ENCODE measurements around the gene VASP. TPM values are rescaled to one million over a fixed set of nuclear protein-coding genes. Genes with fewer than 3 reads are reported as not detected.

The VASP gene
- total and polyA plus RNA-seq, 9 of the 15 experiments (the other 6 are each of a cell fraction or from before 2014, with no cell fraction given), result 16.7 to 261 (median 112) TPM

- TF ChIP-seq, protein P1, sequence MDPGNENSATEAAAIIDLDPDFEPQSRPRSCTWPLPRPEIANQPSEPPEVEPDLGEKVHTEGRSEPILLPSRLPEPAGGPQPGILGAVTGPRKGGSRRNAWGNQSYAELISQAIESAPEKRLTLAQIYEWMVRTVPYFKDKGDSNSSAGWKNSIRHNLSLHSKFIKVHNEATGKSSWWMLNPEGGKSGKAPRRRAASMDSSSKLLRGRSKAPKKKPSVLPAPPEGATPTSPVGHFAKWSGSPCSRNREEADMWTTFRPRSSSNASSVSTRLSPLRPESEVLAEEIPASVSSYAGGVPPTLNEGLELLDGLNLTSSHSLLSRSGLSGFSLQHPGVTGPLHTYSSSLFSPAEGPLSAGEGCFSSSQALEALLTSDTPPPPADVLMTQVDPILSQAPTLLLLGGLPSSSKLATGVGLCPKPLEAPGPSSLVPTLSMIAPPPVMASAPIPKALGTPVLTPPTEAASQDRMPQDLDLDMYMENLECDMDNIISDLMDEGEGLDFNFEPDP (CRISPR knock-in tag; IDR thresholded peaks at IDR 0.05), result no peak
- no peak for TF ChIP-seq NFE2 (IDR thresholded peaks at IDR 0.05; ENCODE audit: low read depth)
- 0 out of 2 replicates have a peak, but pooled peaks have one; percentile 34 for TF ChIP-seq MAX (CRISPR knock-in tag; IDR thresholded peaks at IDR 0.05)
- TF ChIP-seq AFF1 (IDR thresholded peaks at IDR 0.05; ENCODE audit: low read depth in 1 of 2, partially characterized antibody in 2 of 2), result no peak
- TF ChIP-seq ZNF354B (CRISPR knock-in tag; IDR thresholded peaks at IDR 0.05), result no peak
- no peak for TF ChIP-seq TFE3 (CRISPR knock-in tag; IDR thresholded peaks at IDR 0.05)
- no peak for TF ChIP-seq ZNF583 (CRISPR knock-in tag; IDR thresholded peaks at IDR 0.05)
- no peak for TF ChIP-seq TEAD2 (tag; IDR thresholded peaks at IDR 0.05)
- TF ChIP-seq SMAD3 (CRISPR knock-in tag; conservative IDR thresholded peaks at IDR 0.05), result no peak
- TF ChIP-seq MAZ (CRISPR knock-in tag; conservative IDR thresholded peaks at IDR 0.05 in 1 of 2, IDR thresholded peaks at IDR 0.05 in 1 of 2), result peak; percentile 91 to 95
- no peak for TF ChIP-seq ZNF444 (CRISPR knock-in tag; IDR thresholded peaks at IDR 0.05)
- TF ChIP-seq BRF1 (IDR thresholded peaks at IDR 0.05; ENCODE audit: borderline replicate concordance, extremely low read depth, insufficient read length), result no peak
- 0 out of 2 replicates have a peak, but pooled peaks have one; percentile 19 for TF ChIP-seq EHMT2 (IDR thresholded peaks at IDR 0.05)
- TF ChIP-seq DACH1 (IDR thresholded peaks at IDR 0.05; ENCODE audit: partially characterized antibody), result peak; percentile 56
- TF ChIP-seq RBM39 (optimal IDR thresholded peaks at IDR 0.05; ENCODE audit: low read depth, low read length), result no peak
- no peak for TF ChIP-seq ATF2 (CRISPR knock-in tag; IDR thresholded peaks at IDR 0.05)
- no peak for TF ChIP-seq SNAPC5 (CRISPR knock-in tag; IDR thresholded peaks at IDR 0.05)
- no peak for TF ChIP-seq MTF1 (CRISPR knock-in tag; IDR thresholded peaks at IDR 0.05; ENCODE audit: borderline replicate concordance)
Observed at GRCh38 chr19:45492627-45493470, 14.4 kb upstream of the VASP start (continued).

Data from K562 (cell line).